ENCODE data around the gene ATP5F1E. TPM values are rescaled to one million over a fixed set of nuclear protein-coding genes. Genes with fewer than 3 reads are reported as not detected.

ATP5F1E gene
- total and polyA plus RNA-seq, 10 of the 15 experiments (the other 5 are each of a cell fraction or from before 2014, with no cell fraction given): 49.0 to 407 (median 117) TPM

- TF ChIP-seq, protein P1, sequence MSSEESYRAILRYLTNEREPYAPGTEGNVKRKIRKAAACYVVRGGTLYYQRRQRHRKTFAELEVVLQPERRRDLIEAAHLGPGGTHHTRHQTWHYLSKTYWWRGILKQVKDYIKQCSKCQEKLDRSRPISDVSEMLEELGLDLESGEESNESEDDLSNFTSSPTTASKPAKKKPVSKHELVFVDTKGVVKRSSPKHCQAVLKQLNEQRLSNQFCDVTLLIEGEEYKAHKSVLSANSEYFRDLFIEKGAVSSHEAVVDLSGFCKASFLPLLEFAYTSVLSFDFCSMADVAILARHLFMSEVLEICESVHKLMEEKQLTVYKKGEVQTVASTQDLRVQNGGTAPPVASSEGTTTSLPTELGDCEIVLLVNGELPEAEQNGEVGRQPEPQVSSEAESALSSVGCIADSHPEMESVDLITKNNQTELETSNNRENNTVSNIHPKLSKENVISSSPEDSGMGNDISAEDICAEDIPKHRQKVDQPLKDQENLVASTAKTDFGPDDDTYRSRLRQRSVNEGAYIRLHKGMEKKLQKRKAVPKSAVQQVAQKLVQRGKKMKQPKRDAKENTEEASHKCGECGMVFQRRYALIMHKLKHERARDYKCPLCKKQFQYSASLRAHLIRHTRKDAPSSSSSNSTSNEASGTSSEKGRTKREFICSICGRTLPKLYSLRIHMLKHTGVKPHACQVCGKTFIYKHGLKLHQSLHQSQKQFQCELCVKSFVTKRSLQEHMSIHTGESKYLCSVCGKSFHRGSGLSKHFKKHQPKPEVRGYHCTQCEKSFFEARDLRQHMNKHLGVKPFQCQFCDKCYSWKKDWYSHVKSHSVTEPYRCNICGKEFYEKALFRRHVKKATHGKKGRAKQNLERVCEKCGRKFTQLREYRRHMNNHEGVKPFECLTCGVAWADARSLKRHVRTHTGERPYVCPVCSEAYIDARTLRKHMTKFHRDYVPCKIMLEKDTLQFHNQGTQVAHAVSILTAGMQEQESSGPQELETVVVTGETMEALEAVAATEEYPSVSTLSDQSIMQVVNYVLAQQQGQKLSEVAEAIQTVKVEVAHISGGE (CRISPR knock-in tag; IDR thresholded peaks at IDR 0.05): no peak
- TF ChIP-seq ATF3 (IDR thresholded peaks at IDR 0.05; ENCODE audit: borderline replicate concordance, extremely low read depth, low read depth, low read length) (no peak), YBX1 (IDR thresholded peaks at IDR 0.05) (no peak), SMAD1 (IDR thresholded peaks at IDR 0.05; ENCODE audit: low read depth, partially characterized antibody) (no peak), SUPT20H (IDR thresholded peaks at IDR 0.05; ENCODE audit: borderline replicate concordance, control insufficient read depth, low read depth, low read length) (no peak), ATF2 (IDR thresholded peaks at IDR 0.05; ENCODE audit: low read length) (no peak), RAD21 (IDR thresholded peaks at IDR 0.05; ENCODE audit: insufficient read depth, low read depth, low read length) (no peak), MTA2 (IDR thresholded peaks at IDR 0.05; ENCODE audit: low read depth) (no peak), RUNX3 (IDR thresholded peaks at IDR 0.05; ENCODE audit: low read length) (no peak), MEF2B (IDR thresholded peaks at IDR 0.05; ENCODE audit: partially characterized antibody, poor library complexity, severe bottlenecking) (no peak), SIN3A (IDR thresholded peaks at IDR 0.05; ENCODE audit: low read depth, low read length) (no peak), NFYB (IDR thresholded peaks at IDR 0.05; ENCODE audit: insufficient read depth, low read depth, low read length) (no peak)
Measured at GRCh38 chr20:58989196-58989595, 42.9 kb downstream of the ATP5F1E start (continued).

All from GM12878 (cell line).